ENCODE data around the gene GMDS.

Gene GMDS

DNA sequence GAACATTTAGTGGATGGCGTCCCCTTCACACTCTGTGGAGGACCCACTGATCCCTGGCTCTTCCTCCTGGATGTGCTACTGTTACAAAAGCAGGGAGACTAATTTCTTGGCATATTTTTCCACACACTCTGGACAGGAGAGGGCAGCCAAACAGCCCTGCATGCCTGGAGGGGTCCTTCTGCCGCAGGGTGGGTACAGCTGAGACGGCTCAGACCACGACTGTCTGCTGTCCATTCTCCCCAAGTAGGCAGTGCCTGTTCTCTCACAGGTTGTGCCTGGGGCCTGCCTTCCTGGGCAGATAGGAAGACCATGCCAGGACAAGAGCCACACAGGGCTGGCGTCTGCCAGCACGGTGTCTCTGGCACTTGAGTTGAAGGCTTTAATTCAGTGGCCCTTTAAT is 375.6 kb downstream of the GMDS start:
- no peak overlapping the region for H3K9ac ChIP-seq (ENCODE audit: low read depth, low read length)
- no peaks in the 10 kb centered on the region for H3K4me1 ChIP-seq (ENCODE audit: insufficient read depth, low read length)
- H3K4me2 ChIP-seq (ENCODE audit: insufficient read depth, low read length): no peak overlapping the region
- DNase-seq (no peak), ATAC-seq (ENCODE audit: insufficient read depth, low read depth) (no peak)
- H3K4me3 ChIP-seq (ENCODE audit: low read depth in 1 of 2, low read length in 2 of 2): no peak overlapping the region
- H3K36me3 ChIP-seq (ENCODE audit: insufficient read depth, low read length): no peaks in the 10 kb centered on the region
- TF ChIP-seq, protein P1, sequence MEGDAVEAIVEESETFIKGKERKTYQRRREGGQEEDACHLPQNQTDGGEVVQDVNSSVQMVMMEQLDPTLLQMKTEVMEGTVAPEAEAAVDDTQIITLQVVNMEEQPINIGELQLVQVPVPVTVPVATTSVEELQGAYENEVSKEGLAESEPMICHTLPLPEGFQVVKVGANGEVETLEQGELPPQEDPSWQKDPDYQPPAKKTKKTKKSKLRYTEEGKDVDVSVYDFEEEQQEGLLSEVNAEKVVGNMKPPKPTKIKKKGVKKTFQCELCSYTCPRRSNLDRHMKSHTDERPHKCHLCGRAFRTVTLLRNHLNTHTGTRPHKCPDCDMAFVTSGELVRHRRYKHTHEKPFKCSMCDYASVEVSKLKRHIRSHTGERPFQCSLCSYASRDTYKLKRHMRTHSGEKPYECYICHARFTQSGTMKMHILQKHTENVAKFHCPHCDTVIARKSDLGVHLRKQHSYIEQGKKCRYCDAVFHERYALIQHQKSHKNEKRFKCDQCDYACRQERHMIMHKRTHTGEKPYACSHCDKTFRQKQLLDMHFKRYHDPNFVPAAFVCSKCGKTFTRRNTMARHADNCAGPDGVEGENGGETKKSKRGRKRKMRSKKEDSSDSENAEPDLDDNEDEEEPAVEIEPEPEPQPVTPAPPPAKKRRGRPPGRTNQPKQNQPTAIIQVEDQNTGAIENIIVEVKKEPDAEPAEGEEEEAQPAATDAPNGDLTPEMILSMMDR (IDR thresholded peaks at IDR 0.05; ENCODE audit: borderline replicate concordance, extremely low read depth, low read length, poor library complexity, severe bottlenecking): no peak
- TF ChIP-seq EZH2 (IDR thresholded peaks at IDR 0.05; ENCODE audit: borderline replicate concordance, low read depth, low read length, severe bottlenecking): no peak
- no peaks in the 10 kb centered on the region for H4K20me1 ChIP-seq (ENCODE audit: insufficient read depth, low read length)
- H2AFZ ChIP-seq (ENCODE audit: low read depth, low read length): no peak overlapping the region
- H3K27me3 ChIP-seq (ENCODE audit: insufficient read depth, low read length, poor library complexity): no peaks in the 10 kb centered on the region
- H3K27ac ChIP-seq (ENCODE audit: low read length): no peak overlapping the region
- H3K79me2 ChIP-seq (ENCODE audit: insufficient read depth, low read length): no peaks in the 10 kb centered on the region
- H3K9me3 ChIP-seq (ENCODE audit: insufficient read depth, low read length, severe bottlenecking): no peaks in the 10 kb centered on the region

- Histone ChIP-seq H3K27me3 (ENCODE audit: insufficient read depth, low read length, poor library complexity) (no peaks in the 10 kb centered on the region), H3K9me3 (ENCODE audit: insufficient read depth, low read length, severe bottlenecking) (no peaks in the 10 kb centered on the region), H3K9ac (ENCODE audit: low read depth, low read length) (no peak overlapping the region), H2AFZ (ENCODE audit: low read depth, low read length) (no peak overlapping the region), H3K36me3 (ENCODE audit: insufficient read depth, low read length) (no peaks in the 10 kb centered on the region), H3K4me1 (ENCODE audit: insufficient read depth, low read length) (no peaks in the 10 kb centered on the region), H3K4me2 (ENCODE audit: insufficient read depth, low read length) (no peak overlapping the region), H4K20me1 (ENCODE audit: insufficient read depth, low read length) (no peaks in the 10 kb centered on the region), H3K79me2 (ENCODE audit: insufficient read depth, low read length) (no peaks in the 10 kb centered on the region), H3K27ac (ENCODE audit: low read length) (no peak overlapping the region), H3K4me3 (ENCODE audit: low read depth in 1 of 2, low read length in 2 of 2) (no peak overlapping the region)
- no peak for ATAC-seq (ENCODE audit: insufficient read depth, low read depth)
- no peak for TF ChIP-seq EZH2 (IDR thresholded peaks at IDR 0.05; ENCODE audit: borderline replicate concordance, low read depth, low read length, severe bottlenecking)
- TF ChIP-seq, protein P1 (IDR thresholded peaks at IDR 0.05; ENCODE audit: borderline replicate concordance, extremely low read depth, low read length, poor library complexity, severe bottlenecking): no peak
- no peak for DNase-seq
Measured at GRCh38 chr6:1869308-1869707, 376.1 kb downstream of the GMDS start.

GRCh38 chr6:1868561-1869261 is 376.7 kb downstream of the GMDS start:
- Histone ChIP-seq H3K27ac (ENCODE audit: low read length) (no peak overlapping the region), H2AFZ (ENCODE audit: low read depth, low read length) (no peak overlapping the region), H4K20me1 (ENCODE audit: insufficient read depth, low read length) (no peaks in the 10 kb centered on the region), H3K4me1 (ENCODE audit: insufficient read depth, low read length) (no peaks in the 10 kb centered on the region), H3K9ac (ENCODE audit: low read depth, low read length) (no peak overlapping the region), H3K27me3 (ENCODE audit: insufficient read depth, low read length, poor library complexity) (no peaks in the 10 kb centered on the region), H3K4me3 (ENCODE audit: low read depth in 1 of 2, low read length in 2 of 2) (no peak overlapping the region), H3K9me3 (ENCODE audit: insufficient read depth, low read length, severe bottlenecking) (no peaks in the 10 kb centered on the region), H3K36me3 (ENCODE audit: insufficient read depth, low read length) (no peaks in the 10 kb centered on the region), H3K79me2 (ENCODE audit: insufficient read depth, low read length) (no peaks in the 10 kb centered on the region), H3K4me2 (ENCODE audit: insufficient read depth, low read length) (no peak overlapping the region)
- no peak for ATAC-seq (ENCODE audit: insufficient read depth, low read depth)
- TF ChIP-seq, protein P1 (IDR thresholded peaks at IDR 0.05; ENCODE audit: borderline replicate concordance, extremely low read depth, low read length, poor library complexity, severe bottlenecking): no peak
- TF ChIP-seq EZH2 (IDR thresholded peaks at IDR 0.05; ENCODE audit: borderline replicate concordance, low read depth, low read length, severe bottlenecking): no peak
- DNase-seq: no peak

Data from DND-41 (cell line).